Kidney (tissue), 14 donors: Measurements from ENCODE around the gene MIS12. TPM values are rescaled to one million over a fixed set of nuclear protein-coding genes. Genes with fewer than 3 reads are reported as not detected.
A peak's percentile ranks its signal among the peaks of the same experiment; 100 is the strongest.

ENCODE experiments used
- DNase-seq, 5 donors: peaks; one replicate each; pipeline ENCODE4 v3.0.0-alpha.2; 2013 to 2020
- FAIRE-seq: peaks from 2 replicates; lab custom pipeline; 2012; peaks lifted over from hg19 to GRCh38; lab: Jason Lieb, UNC
- H3K27ac ChIP-seq, 2 donors: one replicate each; pipeline ENCODE4 v1.7.0; 2013; ENCODE audit warnings: low read depth in 2 of 2, low read length in 2 of 2, inconsistent platforms in 1 of 2
- H3K27me3 ChIP-seq: one replicate; pipeline ENCODE4 v1.7.1; 2013; ENCODE audit warnings: low read length, inconsistent platforms; ENCODE audit not compliant: control insufficient read depth, insufficient read depth
- H3K36me3 ChIP-seq, 3 donors: one replicate each; pipeline versions ENCODE4 v1.7.0 to v1.7.1; 2013; ENCODE audit warnings: low read length in 3 of 3, control low read depth in 1 of 3, inconsistent platforms in 1 of 3; ENCODE audit not compliant: insufficient read depth in 3 of 3, control insufficient read depth in 2 of 3
- H3K4me1 ChIP-seq, 3 donors: one replicate each; pipeline versions ENCODE4 v1.7.0 to v1.7.1; 2013; ENCODE audit warnings: low read length in 3 of 3, inconsistent platforms in 1 of 3, low read depth in 1 of 3; ENCODE audit not compliant: control insufficient read depth in 2 of 3, insufficient read depth in 2 of 3
- H3K4me3 ChIP-seq, 3 donors: one replicate each; pipeline versions ENCODE4 v1.7.0 to v1.8.1; 2013; ENCODE audit warnings: low read length in 3 of 3, control low read depth in 1 of 3, inconsistent platforms in 1 of 3
- H3K9ac ChIP-seq, 3 donors: one replicate each; pipeline versions ENCODE4 v1.7.0 to v1.7.1; 2013; ENCODE audit warnings: low read length in 3 of 3, control low read depth in 1 of 3, inconsistent platforms in 1 of 3
- H3K9me3 ChIP-seq, 3 donors: one replicate each; pipeline versions ENCODE4 v1.7.0 to v1.7.1; 2013; ENCODE audit warnings: low read length in 3 of 3, control low read depth in 1 of 3, inconsistent platforms in 1 of 3; ENCODE audit not compliant: control insufficient read depth in 2 of 3, insufficient read depth in 1 of 3
- intact Hi-C: fragments of 100-400 bp; cut with DNase I; formaldehyde crosslinking; loops from one replicate; pipeline ENCODE4 v1.11.1; 2022
- polyA plus RNA-seq: library from polyadenylated mRNA; stranded (reverse); fragments of 350-450 nt; fragmentation: Illumina TruSeq; extraction: RNeasy Lipid Tissue Mini Kit (QIAGEN cat#74804); gene quantifications from one replicate; pipeline ENCODE4 v1.2.3, GENCODE V29; 2014; ENCODE audit warnings: low read depth, low replicate concordance; ENCODE audit not compliant: insufficient read depth
- total RNA-seq: library from RNA; stranded (reverse); fragmentation: NEBNext Ultra II Directional; extraction: Animal tissue kit (Norgen Biotek cat#: 25700); gene quantifications from one replicate; pipeline ENCODE4 v1.2.1, GENCODE V29; 2021
- TF ChIP-seq, protein P1 (sequence below): IDR thresholded peaks from 3 replicates; pipeline ENCODE4 v1.5.1; 2012; ENCODE audit warnings: mild to moderate bottlenecking, moderate library complexity, borderline replicate concordance; ENCODE audit not compliant: insufficient read depth; ENCODE audit errors: extremely low read depth
- donor health status: control.
- donor health status: control.
- donor health status: control.
- donor health status: control.
- donor health status: control.
- donor health status: DM: yes; HTN: yes; CAD: no.
- donor health status: Normal renal cell carcinoma (clear cell type).

MIS12 gene
- total and polyA plus RNA-seq, 2 donors from 2014 or later: 9.6 to 17.4 TPM

DNA sequence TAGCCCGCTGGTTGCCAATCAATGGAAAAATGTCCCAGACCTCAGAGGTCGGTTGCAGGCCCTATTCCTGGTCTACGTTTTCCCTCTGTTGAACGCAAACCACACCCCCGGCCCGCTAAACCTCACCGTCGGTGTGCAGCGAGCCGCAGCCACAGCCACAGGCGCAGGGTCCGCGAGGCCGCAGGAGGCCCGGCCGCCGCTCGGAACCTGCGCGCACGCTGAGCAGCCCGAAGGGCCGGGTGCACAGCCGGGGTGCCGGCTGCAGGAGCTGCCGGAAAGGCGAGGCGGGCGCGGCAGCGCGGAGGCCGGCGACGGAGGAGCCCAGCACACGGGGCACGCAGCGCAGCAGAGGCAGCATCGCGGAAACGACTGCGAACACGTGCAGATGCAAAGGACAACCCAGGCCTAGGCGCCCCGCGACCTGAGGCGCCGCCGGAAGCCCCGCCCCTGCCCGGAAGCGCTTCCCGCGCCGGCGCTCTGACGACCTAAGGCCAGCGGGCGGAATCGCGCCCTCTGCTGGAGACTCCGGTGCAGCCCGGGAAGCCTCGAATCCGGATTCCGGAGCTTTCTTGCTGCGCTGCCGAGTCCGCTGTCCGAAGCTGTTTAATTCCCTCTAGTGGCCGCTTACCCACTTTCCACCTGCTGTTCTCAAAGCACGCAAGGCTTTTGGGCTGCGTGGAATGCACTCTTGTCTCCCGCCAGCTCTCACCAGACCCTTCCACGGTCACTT lies 47.5 kb upstream of the MIS12 start, which contains the start of gene C1QBP:
C1QBP (minus strand) TSS at position 440 of the 730 bp plus-strand sequence; CDS start at position 358, 82 bp downstream.
- DNase-seq (peak; percentile 94 to 97 (median 96)), FAIRE-seq (no peak)
- Histone ChIP-seq H3K4me3 (peak within 1 kb of the TSS; percentile 69 to 88 (median 84)), H3K4me1 (peaks cover 0 to 11% (median 10%) of the 10 kb centered on the region in 3 donors), H3K27ac (peak within 1 kb of the TSS in 1 of 2 donors; percentile 73), H3K9ac (peak within 1 kb of the TSS; percentile 60 to 90 (median 69)), H3K9me3 (no peaks in the 10 kb centered on the region), H3K36me3 (peaks cover 0 to 15% (median 13%) of the 10 kb centered on the region in 3 donors), H3K27me3 (no peaks in the 10 kb centered on the region)
- TF ChIP-seq, protein P1, sequence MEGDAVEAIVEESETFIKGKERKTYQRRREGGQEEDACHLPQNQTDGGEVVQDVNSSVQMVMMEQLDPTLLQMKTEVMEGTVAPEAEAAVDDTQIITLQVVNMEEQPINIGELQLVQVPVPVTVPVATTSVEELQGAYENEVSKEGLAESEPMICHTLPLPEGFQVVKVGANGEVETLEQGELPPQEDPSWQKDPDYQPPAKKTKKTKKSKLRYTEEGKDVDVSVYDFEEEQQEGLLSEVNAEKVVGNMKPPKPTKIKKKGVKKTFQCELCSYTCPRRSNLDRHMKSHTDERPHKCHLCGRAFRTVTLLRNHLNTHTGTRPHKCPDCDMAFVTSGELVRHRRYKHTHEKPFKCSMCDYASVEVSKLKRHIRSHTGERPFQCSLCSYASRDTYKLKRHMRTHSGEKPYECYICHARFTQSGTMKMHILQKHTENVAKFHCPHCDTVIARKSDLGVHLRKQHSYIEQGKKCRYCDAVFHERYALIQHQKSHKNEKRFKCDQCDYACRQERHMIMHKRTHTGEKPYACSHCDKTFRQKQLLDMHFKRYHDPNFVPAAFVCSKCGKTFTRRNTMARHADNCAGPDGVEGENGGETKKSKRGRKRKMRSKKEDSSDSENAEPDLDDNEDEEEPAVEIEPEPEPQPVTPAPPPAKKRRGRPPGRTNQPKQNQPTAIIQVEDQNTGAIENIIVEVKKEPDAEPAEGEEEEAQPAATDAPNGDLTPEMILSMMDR: peak; percentile 88
- intact Hi-C loops: no loop called here

DNA sequence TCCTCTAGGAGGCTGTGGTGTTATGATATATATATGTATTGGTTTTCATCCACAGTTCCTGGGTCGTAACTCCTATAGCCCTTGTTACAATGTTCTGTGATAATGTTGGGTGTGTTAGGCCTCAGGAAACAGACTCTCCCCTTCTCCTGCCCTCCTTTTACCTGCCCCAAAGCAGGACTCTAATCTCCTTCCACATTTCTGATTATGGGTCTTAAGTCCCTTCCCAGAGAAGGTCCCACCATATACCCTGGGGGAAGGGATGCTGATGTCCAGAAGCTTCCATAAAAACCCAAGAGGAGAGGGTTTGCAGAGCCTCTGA lies 47.0 kb upstream of the MIS12 start:
- TF ChIP-seq, protein P1: no peak
- intact Hi-C loops: no loop called here
- Histone ChIP-seq H3K9me3 (no peaks in the 10 kb centered on the region), H3K4me3 (peak overlapping the region; percentile 35 to 56 (median 54)), H3K27me3 (no peaks in the 10 kb centered on the region), H3K9ac (peak overlapping the region; percentile 21 to 87 (median 59)), H3K27ac (peak overlapping the region in 1 of 2 donors; percentile 73), H3K36me3 (peaks cover 0 to 18% (median 13%) of the 10 kb centered on the region in 3 donors), H3K4me1 (peaks cover 0 to 11% (median 10%) of the 10 kb centered on the region in 3 donors)
- no peak for DNase-seq
- no peak for FAIRE-seq

DNA sequence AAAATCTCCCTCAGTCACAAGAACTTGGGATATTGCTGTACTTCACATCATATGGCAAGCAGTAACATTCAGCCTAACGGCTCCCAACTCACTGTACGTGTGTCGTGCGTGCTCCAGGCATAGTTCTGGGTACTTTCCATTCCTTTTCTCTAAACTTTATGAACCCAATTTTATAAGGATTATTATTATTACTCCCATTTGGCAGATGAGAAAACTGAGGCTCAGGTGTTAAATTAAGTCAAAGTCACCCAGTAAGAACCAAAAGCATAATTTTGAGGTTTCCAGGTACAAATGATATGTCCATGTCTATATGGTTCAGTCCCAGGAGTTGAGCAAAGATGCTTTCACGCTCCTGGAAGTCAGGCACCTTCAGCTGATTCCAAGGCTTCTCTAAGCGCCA lies 42.6 kb upstream of the MIS12 start:
- FAIRE-seq: no peak
- Histone ChIP-seq H3K27me3 (no peaks in the 10 kb centered on the region), H3K9me3 (no peaks in the 10 kb centered on the region), H3K4me1 (peaks cover 0 to 5% (median 5%) of the 10 kb centered on the region in 3 donors), H3K36me3 (peaks cover 0 to 16% (median 16%) of the 10 kb centered on the region in 3 donors), H3K9ac (no peak overlapping the region), H3K27ac (no peak overlapping the region), H3K4me3 (no peak overlapping the region)
- DNase-seq: no peak
- intact Hi-C loops: no loop called here
- TF ChIP-seq, protein P1: no peak
